ENCODE data around the gene GNAL.

GRCh38 chr18:11799066-11799465 is 110.0 kb downstream of the GNAL start:
- TF ChIP-seq, protein P1, sequence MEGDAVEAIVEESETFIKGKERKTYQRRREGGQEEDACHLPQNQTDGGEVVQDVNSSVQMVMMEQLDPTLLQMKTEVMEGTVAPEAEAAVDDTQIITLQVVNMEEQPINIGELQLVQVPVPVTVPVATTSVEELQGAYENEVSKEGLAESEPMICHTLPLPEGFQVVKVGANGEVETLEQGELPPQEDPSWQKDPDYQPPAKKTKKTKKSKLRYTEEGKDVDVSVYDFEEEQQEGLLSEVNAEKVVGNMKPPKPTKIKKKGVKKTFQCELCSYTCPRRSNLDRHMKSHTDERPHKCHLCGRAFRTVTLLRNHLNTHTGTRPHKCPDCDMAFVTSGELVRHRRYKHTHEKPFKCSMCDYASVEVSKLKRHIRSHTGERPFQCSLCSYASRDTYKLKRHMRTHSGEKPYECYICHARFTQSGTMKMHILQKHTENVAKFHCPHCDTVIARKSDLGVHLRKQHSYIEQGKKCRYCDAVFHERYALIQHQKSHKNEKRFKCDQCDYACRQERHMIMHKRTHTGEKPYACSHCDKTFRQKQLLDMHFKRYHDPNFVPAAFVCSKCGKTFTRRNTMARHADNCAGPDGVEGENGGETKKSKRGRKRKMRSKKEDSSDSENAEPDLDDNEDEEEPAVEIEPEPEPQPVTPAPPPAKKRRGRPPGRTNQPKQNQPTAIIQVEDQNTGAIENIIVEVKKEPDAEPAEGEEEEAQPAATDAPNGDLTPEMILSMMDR (IDR thresholded peaks at IDR 0.05; ENCODE audit: insufficient read depth, low read length, poor library complexity, severe bottlenecking) = no peak
- TF ChIP-seq EZH2phosphoT487 (conservative IDR thresholded peaks at IDR 0.05; ENCODE audit: low read length) = no peak
